HCT116 (cell line): Measurements from ENCODE around the gene PSPC1.

Source experiments
- EZH2 ChIP-seq: fragments of 200-600 bp; sonication (generic); IDR thresholded peaks from 2 replicates; pipeline ENCODE4 v1.6.1; 2017; ENCODE audit warnings: antibody characterized with exemption, mixed run types
- EZH2phosphoT487 ChIP-seq: fragments of 200-600 bp; IDR thresholded peaks from 2 replicates; pipeline ENCODE4 v1.6.1; 2018; ENCODE audit warnings: antibody characterized with exemption, borderline replicate concordance
- POLR2A ChIP-seq: IDR thresholded peaks from 2 replicates; pipeline ENCODE4 v1.7.0; 2011; ENCODE audit warnings: borderline replicate concordance; ENCODE audit not compliant: insufficient read depth, insufficient read length; ENCODE audit errors: extremely low read depth
- POLR2AphosphoS5 ChIP-seq: IDR thresholded peaks from 2 replicates; pipeline ENCODE4 v1.6.1; 2011; ENCODE audit warnings: mild to moderate bottlenecking, low read depth, low read length, moderate library complexity
- YY1 ChIP-seq: IDR thresholded peaks from 2 replicates; pipeline ENCODE4 v1.6.1; 2011; ENCODE audit warnings: low read length, low read depth, moderate library complexity, mild to moderate bottlenecking; ENCODE audit not compliant: insufficient replicate concordance; ENCODE audit errors: extremely low read depth
- ZFX ChIP-seq: fragments of 450-650 bp; IDR thresholded peaks from 2 replicates; pipeline ENCODE4 v1.6.1; 2017
- ZNF274 ChIP-seq: fragments of 200-500 bp; sonication (Bioruptor generic); IDR thresholded peaks from 2 replicates; pipeline ENCODE4 v1.6.1; 2014; ENCODE audit warnings: mild to moderate bottlenecking, low read depth, low read length, inconsistent platforms
- TF ChIP-seq, protein P1 (sequence below), 3 experiments: fragments of 200-600 bp in 1 of 3; sonication (generic) in 1 of 3; IDR thresholded peaks in 2 of 3; conservative IDR thresholded peaks in 1 of 3; 2 replicates each; pipeline ENCODE4 v1.5.1; 2012 to 2017; ENCODE audit warnings: low read depth in 2 of 3, low read length in 2 of 3, antibody characterized with exemption in 1 of 3, borderline replicate concordance in 1 of 3, control low read depth in 1 of 3, mild to moderate bottlenecking in 1 of 3, mixed read lengths in 1 of 3, mixed run types in 1 of 3, moderate library complexity in 1 of 3; ENCODE audit not compliant: insufficient read depth in 1 of 3
- TF ChIP-seq, protein P2 (sequence below): IDR thresholded peaks from 2 replicates; pipeline ENCODE4 v1.6.1; 2012

DNA sequence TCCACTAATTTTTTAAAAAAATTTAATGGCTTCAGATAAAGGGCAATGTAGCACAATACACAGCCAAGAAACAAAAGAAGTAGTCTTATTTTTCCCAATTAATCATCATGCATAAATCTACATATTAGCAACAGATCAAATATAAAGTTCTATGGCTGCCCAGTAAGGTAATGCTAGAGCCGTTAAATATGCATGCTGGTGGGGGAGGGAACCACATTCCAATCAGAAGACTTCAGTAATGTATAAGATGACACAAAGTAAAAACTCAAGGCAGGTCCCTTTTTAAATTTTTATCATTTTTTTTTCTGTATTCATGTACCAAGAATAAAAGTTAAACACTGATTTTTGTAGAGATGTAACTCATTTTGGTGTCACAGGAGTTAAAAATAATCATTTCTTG is 87.3 kb downstream of the PSPC1 start:
- TF ChIP-seq, protein P1, sequence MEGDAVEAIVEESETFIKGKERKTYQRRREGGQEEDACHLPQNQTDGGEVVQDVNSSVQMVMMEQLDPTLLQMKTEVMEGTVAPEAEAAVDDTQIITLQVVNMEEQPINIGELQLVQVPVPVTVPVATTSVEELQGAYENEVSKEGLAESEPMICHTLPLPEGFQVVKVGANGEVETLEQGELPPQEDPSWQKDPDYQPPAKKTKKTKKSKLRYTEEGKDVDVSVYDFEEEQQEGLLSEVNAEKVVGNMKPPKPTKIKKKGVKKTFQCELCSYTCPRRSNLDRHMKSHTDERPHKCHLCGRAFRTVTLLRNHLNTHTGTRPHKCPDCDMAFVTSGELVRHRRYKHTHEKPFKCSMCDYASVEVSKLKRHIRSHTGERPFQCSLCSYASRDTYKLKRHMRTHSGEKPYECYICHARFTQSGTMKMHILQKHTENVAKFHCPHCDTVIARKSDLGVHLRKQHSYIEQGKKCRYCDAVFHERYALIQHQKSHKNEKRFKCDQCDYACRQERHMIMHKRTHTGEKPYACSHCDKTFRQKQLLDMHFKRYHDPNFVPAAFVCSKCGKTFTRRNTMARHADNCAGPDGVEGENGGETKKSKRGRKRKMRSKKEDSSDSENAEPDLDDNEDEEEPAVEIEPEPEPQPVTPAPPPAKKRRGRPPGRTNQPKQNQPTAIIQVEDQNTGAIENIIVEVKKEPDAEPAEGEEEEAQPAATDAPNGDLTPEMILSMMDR (IDR thresholded peaks at IDR 0.05 in 2 of 3, conservative IDR thresholded peaks at IDR 0.05 in 1 of 3; ENCODE audit: borderline replicate concordance in 1 of 3, insufficient read depth in 1 of 3, low read depth in 2 of 3, low read length in 2 of 3): no peak
- TF ChIP-seq POLR2A (no peak), EZH2 (no peak), EZH2phosphoT487 (no peak), YY1 (no peak), POLR2AphosphoS5 (no peak), ZFX (no peak), ZNF274 (no peak)
- TF ChIP-seq, protein P2, sequence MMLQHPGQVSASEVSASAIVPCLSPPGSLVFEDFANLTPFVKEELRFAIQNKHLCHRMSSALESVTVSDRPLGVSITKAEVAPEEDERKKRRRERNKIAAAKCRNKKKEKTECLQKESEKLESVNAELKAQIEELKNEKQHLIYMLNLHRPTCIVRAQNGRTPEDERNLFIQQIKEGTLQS: no peak
